Testis (tissue), 3 donors: ENCODE data around the gene GNAO1. TPM values are rescaled to one million over a fixed set of nuclear protein-coding genes. Genes with fewer than 3 reads are reported as not detected.
"Not testable (repeated sequence)": the region's sequence is repeated elsewhere in the genome, so short reads cannot be mapped to it uniquely, and the experiment has no call there.

Source experiments
- DNase-seq: peaks from one replicate; pipeline ENCODE4 v3.0.0-alpha.2; 2019
- H3K27ac ChIP-seq, 2 donors: fragments of 200-600 bp; sonication (generic); one replicate each; pipeline ENCODE4 v1.5.1; 2019
- H3K27me3 ChIP-seq: fragments of 200-600 bp; sonication (generic); one replicate; pipeline ENCODE4 v1.5.1; 2019
- H3K36me3 ChIP-seq: fragments of 200-600 bp; sonication (generic); one replicate; pipeline ENCODE4 v1.5.1; 2017; ENCODE audit warnings: low read depth; ENCODE audit errors: missing control alignments
- H3K4me1 ChIP-seq: fragments of 200-600 bp; sonication (generic); one replicate; pipeline ENCODE4 v1.5.1; 2019
- H3K4me3 ChIP-seq, 2 donors: fragments of 200-600 bp; sonication (generic); one replicate each; pipeline ENCODE4 v1.5.1; 2017 to 2019
- H3K9me3 ChIP-seq: fragments of 200-600 bp; sonication (generic); one replicate; pipeline ENCODE4 v1.5.1; 2017
- POLR2A ChIP-seq: fragments of 450-650 bp; IDR thresholded peaks from one replicate; pipeline ENCODE4 v1.6.1; 2017; ENCODE audit warnings: antibody characterized with exemption, mild to moderate bottlenecking, moderate library complexity
- WGBS, 2 donors: methylation state at CpG; one replicate each; pipeline ENCODE4 v1.1.5; 2018; 5-methylcytosine and 5-hydroxymethylcytosine counted together
- intact Hi-C: fragments of 100-400 bp; cut with DNase I; formaldehyde crosslinking; loops from one replicate; pipeline ENCODE4 v1.15.1; 2023; ENCODE audit warnings: low total_unique reads
- polyA plus RNA-seq: library from polyadenylated mRNA; stranded (reverse); fragments of 350-450 nt; fragmentation: Illumina TruSeq; extraction: RNeasy Lipid Tissue Mini Kit (QIAGEN cat#74804); gene quantifications from one replicate; pipeline ENCODE4 v1.2.3, GENCODE V29; 2014; ENCODE audit warnings: low read depth, low replicate concordance; ENCODE audit not compliant: insufficient read depth
- total RNA-seq, 2 donors: library from RNA; depleted of rRNA; stranded (reverse); fragments of >200 nt; gene quantifications; one replicate each; pipeline ENCODE4 v1.2.3, GENCODE V29; 2016
- TF ChIP-seq, protein P1 (sequence below), 3 experiments: fragments of 450-650 bp in 2 of 3; fragments of 200-600 bp in 1 of 3; sonication (generic) in 1 of 3; IDR thresholded peaks; one replicate each; pipeline ENCODE4 v1.5.1; 2016 to 2019; ENCODE audit warnings: antibody characterized with exemption in 3 of 3, mild to moderate bottlenecking in 2 of 3, moderate library complexity in 1 of 3

The GNAO1 gene
- total and polyA plus RNA-seq, 3 donors from 2014 or later = 28.6 to 37.1 (median 33.3) TPM

DNA sequence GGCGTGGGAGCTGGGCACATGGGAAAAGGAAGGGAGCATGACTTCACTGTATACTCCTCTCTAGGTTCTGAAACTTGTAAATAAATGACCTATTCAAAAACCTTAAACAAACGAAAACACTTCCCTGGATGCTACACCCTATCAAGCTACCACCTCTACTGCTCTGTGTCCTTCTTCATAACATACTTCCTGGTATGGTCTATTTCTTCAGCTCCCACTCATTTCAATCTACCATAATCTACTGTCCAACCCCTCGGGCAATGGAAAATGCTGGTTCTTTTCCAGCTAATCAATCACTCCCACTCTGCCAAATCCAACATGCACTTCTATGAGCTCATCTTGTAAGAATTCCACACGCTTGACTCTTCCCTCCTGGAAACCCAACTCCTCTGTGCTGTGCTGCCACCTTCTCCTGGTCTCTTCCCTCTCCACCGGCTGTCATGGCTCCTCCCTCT lies 191.6 kb downstream of the GNAO1 start:
- Histone ChIP-seq H3K27me3 (no peaks in the 10 kb centered on the region), H3K9me3 (no peaks in the 10 kb centered on the region), H3K36me3 (no peaks in the 10 kb centered on the region), H3K27ac (no peak overlapping the region), H3K4me3 (no peak overlapping the region), H3K4me1 (no peaks in the 10 kb centered on the region)
- TF ChIP-seq, protein P1, sequence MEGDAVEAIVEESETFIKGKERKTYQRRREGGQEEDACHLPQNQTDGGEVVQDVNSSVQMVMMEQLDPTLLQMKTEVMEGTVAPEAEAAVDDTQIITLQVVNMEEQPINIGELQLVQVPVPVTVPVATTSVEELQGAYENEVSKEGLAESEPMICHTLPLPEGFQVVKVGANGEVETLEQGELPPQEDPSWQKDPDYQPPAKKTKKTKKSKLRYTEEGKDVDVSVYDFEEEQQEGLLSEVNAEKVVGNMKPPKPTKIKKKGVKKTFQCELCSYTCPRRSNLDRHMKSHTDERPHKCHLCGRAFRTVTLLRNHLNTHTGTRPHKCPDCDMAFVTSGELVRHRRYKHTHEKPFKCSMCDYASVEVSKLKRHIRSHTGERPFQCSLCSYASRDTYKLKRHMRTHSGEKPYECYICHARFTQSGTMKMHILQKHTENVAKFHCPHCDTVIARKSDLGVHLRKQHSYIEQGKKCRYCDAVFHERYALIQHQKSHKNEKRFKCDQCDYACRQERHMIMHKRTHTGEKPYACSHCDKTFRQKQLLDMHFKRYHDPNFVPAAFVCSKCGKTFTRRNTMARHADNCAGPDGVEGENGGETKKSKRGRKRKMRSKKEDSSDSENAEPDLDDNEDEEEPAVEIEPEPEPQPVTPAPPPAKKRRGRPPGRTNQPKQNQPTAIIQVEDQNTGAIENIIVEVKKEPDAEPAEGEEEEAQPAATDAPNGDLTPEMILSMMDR (IDR thresholded peaks at IDR 0.05) = no peak
- TF ChIP-seq POLR2A = no peak
- intact Hi-C loops = no loop called here
- DNase-seq = no peak
- 72 to 79% methylated on average over 5 of the region's 5 CpGs for WGBS, 2 donors

DNA sequence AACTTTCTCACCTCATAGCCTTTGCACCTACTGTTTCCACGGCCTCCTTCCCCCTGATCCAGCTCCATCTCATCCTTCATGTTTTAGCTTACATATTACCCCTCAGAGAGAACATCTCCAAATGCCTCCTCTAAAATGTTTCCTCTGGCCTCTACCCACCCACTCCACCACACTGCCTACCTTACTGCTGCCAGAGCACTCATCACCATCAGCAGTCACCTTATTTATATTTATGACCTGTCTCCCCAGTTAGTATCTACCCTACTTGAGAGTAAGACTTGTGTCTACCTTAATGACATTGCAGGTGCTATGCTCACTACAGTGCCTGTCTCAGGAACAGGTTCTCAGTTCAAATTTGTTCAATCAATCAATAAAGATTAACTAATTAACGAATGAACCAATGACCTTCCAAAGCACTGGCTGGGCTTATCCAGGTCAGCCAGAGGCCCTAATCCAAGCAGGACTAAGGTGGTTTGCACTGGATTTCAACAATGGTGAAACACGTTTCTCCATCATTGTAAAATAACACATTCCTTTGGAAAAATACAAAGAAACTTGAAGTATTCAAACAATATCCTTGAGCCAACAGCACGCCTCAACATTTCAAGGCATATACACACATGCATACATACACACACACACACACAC lies 192.9 kb downstream of the GNAO1 start:
- WGBS, 2 donors = 86 to 96% methylated on average over 4 of the region's 4 CpGs
- no peak for DNase-seq
- intact Hi-C loops = no loop called here
- no peak overlapping the region for H3K27ac ChIP-seq
- no peaks in the 10 kb centered on the region for H3K27me3 ChIP-seq
- H3K4me1 ChIP-seq = no peaks in the 10 kb centered on the region
- no peaks in the 10 kb centered on the region for H3K9me3 ChIP-seq
- H3K4me3 ChIP-seq = no peak overlapping the region
- H3K36me3 ChIP-seq = no peaks in the 10 kb centered on the region
- TF ChIP-seq, protein P1 (IDR thresholded peaks at IDR 0.05) = no peak
- no peak for TF ChIP-seq POLR2A

DNA sequence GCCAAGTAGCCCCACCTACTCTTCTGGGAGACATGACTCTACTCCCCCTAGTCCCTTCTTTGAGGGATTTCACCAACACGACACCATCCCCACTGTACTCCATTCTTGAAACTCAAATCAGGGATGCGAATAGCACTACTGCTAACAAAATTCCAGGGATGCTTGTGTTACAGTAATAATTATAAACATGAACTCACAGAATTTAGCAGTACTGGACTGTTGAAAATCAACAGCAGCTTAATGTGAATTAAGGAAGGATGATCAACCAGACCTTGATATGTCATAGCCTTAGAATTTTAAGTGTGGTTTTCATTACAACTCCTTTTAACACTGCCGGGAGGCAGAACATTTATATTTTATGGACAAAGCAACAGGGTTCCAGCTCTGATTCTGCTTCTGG lies 196.1 kb downstream of the GNAO1 start:
- 92 to 94% methylated on average over 3 of the region's 3 CpGs for WGBS, 2 donors

DNA sequence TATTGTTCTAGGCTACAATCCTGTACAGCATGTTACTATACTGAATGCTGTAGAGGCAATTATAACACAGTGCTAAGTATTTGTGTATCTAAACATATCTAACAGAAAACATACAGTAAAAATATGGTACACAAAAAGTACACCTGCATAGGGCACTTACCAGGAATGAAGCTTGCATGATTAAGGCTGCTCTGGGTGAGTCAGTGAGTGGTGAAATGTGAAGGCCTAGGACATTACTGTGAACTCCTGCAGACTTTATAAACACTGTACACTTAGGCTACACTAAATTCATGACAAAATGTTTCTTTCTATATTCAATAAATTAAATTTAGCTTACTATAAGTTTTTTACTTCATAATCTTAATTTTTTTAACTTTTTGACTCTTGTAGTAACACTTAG lies 196.9 kb downstream of the GNAO1 start:
- Histone ChIP-seq H3K27me3 (no peaks in the 10 kb centered on the region), H3K9me3 (no peaks in the 10 kb centered on the region), H3K27ac (no peak overlapping the region), H3K36me3 (no peaks in the 10 kb centered on the region), H3K4me3 (no peak overlapping the region), H3K4me1 (no peaks in the 10 kb centered on the region)
- no peak for DNase-seq
- TF ChIP-seq POLR2A = no peak
- TF ChIP-seq, protein P1 (IDR thresholded peaks at IDR 0.05) = no peak
- intact Hi-C loops = no loop called here

More for the DNA sequence above, 196.1 kb downstream of the GNAO1 start:
- Histone ChIP-seq H3K27ac (no peak overlapping the region), H3K4me3 (no peak overlapping the region), H3K9me3 (no peaks in the 10 kb centered on the region), H3K36me3 (no peaks in the 10 kb centered on the region), H3K27me3 (no peaks in the 10 kb centered on the region), H3K4me1 (no peaks in the 10 kb centered on the region)
- DNase-seq = no peak
- TF ChIP-seq, protein P1 (IDR thresholded peaks at IDR 0.05) = no peak
- no peak for TF ChIP-seq POLR2A
- intact Hi-C loops = no loop called here

DNA sequence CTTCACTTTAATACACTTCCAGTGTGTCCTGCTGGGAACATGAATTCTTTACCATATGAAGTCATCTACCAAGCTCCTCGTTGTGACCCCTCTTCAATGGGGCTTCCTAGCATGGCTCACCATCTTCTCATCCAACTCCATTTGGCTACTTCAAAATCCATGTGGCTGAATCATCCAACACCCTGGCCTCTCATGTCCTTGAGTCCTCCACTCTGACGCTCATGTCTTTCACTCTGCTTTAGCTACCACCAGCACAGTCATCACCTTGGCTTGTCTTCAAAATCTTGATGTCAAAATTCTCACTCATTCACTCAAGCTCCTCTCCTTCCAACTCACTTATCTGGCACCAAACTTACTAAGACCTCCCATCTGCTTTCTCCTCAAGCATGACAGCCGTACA lies 198.3 kb downstream of the GNAO1 start:
- intact Hi-C loops = no loop called here
- Histone ChIP-seq H3K9me3 (no peaks in the 10 kb centered on the region), H3K27ac (no peak overlapping the region), H3K4me3 (no peak overlapping the region), H3K27me3 (no peaks in the 10 kb centered on the region), H3K4me1 (no peaks in the 10 kb centered on the region), H3K36me3 (no peaks in the 10 kb centered on the region)
- 89 to 99% methylated on average over 3 of the region's 3 CpGs for WGBS, 2 donors
- no peak for DNase-seq
- no peak for TF ChIP-seq POLR2A
- TF ChIP-seq, protein P1 (IDR thresholded peaks at IDR 0.05) = no peak

DNA sequence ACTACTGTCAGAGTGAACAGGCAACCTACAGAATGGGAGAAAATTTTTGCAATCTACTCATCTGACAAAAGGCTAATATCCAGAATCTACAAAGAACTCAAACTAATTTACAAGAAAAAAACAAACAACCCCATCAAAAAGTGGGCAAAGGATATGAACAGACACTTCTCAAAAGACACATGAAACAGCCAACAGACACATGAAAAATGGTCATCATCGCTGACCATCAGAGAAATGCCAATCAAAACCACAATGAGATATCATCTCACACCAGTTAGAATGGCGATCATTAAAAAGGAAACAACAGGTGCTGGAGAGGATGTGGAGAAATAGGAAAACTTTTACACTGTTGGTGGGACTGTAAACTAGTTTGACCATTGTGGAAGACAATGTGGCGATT lies 205.4 kb downstream of the GNAO1 start:
- H3K4me3 ChIP-seq, H3K27me3 ChIP-seq, intact Hi-C loops, H3K36me3 ChIP-seq, H3K4me1 ChIP-seq, H3K9me3 ChIP-seq, DNase-seq, H3K27ac ChIP-seq: not testable (repeated sequence)
- WGBS, 2 donors = 96% methylated on average over 3 of the region's 3 CpGs
